ENCODE data around the gene OR4N2. TPM values are rescaled to one million over a fixed set of nuclear protein-coding genes. Genes with fewer than 3 reads are reported as not detected.
"Not testable (repeated sequence)": the region's sequence is repeated elsewhere in the genome, so short reads cannot be mapped to it uniquely, and the experiment has no call there.

Gene OR4N2
- polyA plus RNA-seq, 1 of the 3 experiments (the other 2 are of a cell fraction) = not detected

DNA sequence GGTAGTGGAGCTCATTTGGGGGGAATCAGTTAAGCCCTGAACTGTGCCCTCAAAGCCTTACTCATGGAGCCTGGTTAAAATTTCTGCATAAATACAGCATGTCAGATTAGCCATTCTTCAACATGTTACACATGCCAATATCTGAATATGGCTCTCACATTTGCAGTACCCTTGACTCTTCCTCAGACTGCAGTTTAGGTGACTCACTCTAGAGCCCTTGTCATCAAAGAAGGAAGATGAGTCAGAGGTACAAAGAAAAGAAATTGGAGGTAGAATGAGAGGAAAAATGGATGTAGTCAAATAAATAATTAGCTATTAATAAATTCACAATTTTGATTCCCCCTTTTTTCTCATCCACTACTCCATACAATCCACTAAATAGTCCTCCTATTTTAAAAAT, 47.8 kb downstream of the OR4N2 start:
- no peaks in the 10 kb centered on the region for H3K79me2 ChIP-seq (ENCODE audit: insufficient read depth)
- POLR2A ChIA-PET = no interaction called here
- no peaks in the 10 kb centered on the region for H3K36me3 ChIP-seq (replicated peaks in 1 of 2; ENCODE audit: control insufficient read depth in 1 of 2, insufficient read depth in 2 of 2, low read length in 1 of 2)
- H3K27me3 ChIP-seq (ENCODE audit: insufficient read depth) = no peaks in the 10 kb centered on the region
- no peaks in the 10 kb centered on the region for H3K9me3 ChIP-seq
- no peak overlapping the region for H3K9ac ChIP-seq
- CTCF ChIA-PET = interaction anchor here (1.2 kb wide), 1 partner anchor 27 kb away, joined by 3 read pairs; no protein-coding TSS in a partner anchor
- no peaks in the 10 kb centered on the region for H3F3A ChIP-seq (replicated peaks; ENCODE audit: insufficient read depth)
- H3K4me2 ChIP-seq = no peak overlapping the region
- H2AFZ ChIP-seq (ENCODE audit: low read depth) = no peak overlapping the region
- no peak overlapping the region for H3K4me3 ChIP-seq (ENCODE audit: low read depth in 2 of 2, low read length in 1 of 2)
- TF ChIP-seq TEAD4 (IDR thresholded peaks at IDR 0.05; ENCODE audit: borderline replicate concordance, insufficient read depth) (no peak), RFX5 (IDR thresholded peaks at IDR 0.05; ENCODE audit: low read length) (no peak), MEF2A (IDR thresholded peaks at IDR 0.05; ENCODE audit: borderline replicate concordance, low read depth) (no peak), NRF1 (IDR thresholded peaks at IDR 0.05; ENCODE audit: low read depth, low read length) (no peak), GABPA (IDR thresholded peaks at IDR 0.05; ENCODE audit: low read depth) (no peak), FOXJ3 (CRISPR knock-in tag; IDR thresholded peaks at IDR 0.05) (no peak), TCF12 (IDR thresholded peaks at IDR 0.05) (no peak), FOSL2 (IDR thresholded peaks at IDR 0.05; ENCODE audit: borderline replicate concordance, low read depth) (no peak), POLR2AphosphoS5 (IDR thresholded peaks at IDR 0.05; ENCODE audit: low read depth, low read length) (no peak), SIN3A (IDR thresholded peaks at IDR 0.05; ENCODE audit: borderline replicate concordance, low read depth, low read length) (no peak), EP300 (IDR thresholded peaks at IDR 0.05; ENCODE audit: borderline replicate concordance in 1 of 2, low read depth in 1 of 2, low read length in 1 of 2) (no peak), NFIC (IDR thresholded peaks at IDR 0.05; ENCODE audit: borderline replicate concordance) (no peak)
- TF ChIP-seq, protein P1, sequence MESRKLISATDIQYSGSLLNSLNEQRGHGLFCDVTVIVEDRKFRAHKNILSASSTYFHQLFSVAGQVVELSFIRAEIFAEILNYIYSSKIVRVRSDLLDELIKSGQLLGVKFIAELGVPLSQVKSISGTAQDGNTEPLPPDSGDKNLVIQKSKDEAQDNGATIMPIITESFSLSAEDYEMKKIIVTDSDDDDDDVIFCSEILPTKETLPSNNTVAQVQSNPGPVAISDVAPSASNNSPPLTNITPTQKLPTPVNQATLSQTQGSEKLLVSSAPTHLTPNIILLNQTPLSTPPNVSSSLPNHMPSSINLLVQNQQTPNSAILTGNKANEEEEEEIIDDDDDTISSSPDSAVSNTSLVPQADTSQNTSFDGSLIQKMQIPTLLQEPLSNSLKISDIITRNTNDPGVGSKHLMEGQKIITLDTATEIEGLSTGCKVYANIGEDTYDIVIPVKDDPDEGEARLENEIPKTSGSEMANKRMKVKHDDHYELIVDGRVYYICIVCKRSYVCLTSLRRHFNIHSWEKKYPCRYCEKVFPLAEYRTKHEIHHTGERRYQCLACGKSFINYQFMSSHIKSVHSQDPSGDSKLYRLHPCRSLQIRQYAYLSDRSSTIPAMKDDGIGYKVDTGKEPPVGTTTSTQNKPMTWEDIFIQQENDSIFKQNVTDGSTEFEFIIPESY (IDR thresholded peaks at IDR 0.05; ENCODE audit: borderline replicate concordance, low read depth) = no peak
- TF ChIP-seq, protein P2, sequence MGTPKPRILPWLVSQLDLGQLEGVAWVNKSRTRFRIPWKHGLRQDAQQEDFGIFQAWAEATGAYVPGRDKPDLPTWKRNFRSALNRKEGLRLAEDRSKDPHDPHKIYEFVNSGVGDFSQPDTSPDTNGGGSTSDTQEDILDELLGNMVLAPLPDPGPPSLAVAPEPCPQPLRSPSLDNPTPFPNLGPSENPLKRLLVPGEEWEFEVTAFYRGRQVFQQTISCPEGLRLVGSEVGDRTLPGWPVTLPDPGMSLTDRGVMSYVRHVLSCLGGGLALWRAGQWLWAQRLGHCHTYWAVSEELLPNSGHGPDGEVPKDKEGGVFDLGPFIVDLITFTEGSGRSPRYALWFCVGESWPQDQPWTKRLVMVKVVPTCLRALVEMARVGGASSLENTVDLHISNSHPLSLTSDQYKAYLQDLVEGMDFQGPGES (IDR thresholded peaks at IDR 0.05; ENCODE audit: low read depth, low read length) = no peak
- TF ChIP-seq, protein P3, sequence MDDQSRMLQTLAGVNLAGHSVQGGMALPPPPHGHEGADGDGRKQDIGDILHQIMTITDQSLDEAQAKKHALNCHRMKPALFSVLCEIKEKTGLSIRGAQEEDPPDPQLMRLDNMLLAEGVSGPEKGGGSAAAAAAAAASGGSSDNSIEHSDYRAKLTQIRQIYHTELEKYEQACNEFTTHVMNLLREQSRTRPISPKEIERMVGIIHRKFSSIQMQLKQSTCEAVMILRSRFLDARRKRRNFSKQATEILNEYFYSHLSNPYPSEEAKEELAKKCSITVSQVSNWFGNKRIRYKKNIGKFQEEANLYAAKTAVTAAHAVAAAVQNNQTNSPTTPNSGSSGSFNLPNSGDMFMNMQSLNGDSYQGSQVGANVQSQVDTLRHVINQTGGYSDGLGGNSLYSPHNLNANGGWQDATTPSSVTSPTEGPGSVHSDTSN (IDR thresholded peaks at IDR 0.05) = no peak
- TF ChIP-seq, protein P4, sequence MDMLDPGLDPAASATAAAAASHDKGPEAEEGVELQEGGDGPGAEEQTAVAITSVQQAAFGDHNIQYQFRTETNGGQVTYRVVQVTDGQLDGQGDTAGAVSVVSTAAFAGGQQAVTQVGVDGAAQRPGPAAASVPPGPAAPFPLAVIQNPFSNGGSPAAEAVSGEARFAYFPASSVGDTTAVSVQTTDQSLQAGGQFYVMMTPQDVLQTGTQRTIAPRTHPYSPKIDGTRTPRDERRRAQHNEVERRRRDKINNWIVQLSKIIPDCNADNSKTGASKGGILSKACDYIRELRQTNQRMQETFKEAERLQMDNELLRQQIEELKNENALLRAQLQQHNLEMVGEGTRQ (IDR thresholded peaks at IDR 0.05; ENCODE audit: borderline replicate concordance, low read depth, low read length) = no peak
- DNase-seq = no peak
- no peaks in the 10 kb centered on the region for H4K20me1 ChIP-seq (ENCODE audit: insufficient read depth)
- no peaks in the 10 kb centered on the region for H3K9me2 ChIP-seq
- H3K4me1 ChIP-seq (ENCODE audit: control insufficient read depth in 1 of 2, insufficient read depth in 2 of 2, low read depth in 1 of 2, low read length in 1 of 2) = no peaks in the 10 kb centered on the region
- no peak overlapping the region for H3K27ac ChIP-seq (ENCODE audit: low read depth in 2 of 2, low read length in 1 of 2)

DNA sequence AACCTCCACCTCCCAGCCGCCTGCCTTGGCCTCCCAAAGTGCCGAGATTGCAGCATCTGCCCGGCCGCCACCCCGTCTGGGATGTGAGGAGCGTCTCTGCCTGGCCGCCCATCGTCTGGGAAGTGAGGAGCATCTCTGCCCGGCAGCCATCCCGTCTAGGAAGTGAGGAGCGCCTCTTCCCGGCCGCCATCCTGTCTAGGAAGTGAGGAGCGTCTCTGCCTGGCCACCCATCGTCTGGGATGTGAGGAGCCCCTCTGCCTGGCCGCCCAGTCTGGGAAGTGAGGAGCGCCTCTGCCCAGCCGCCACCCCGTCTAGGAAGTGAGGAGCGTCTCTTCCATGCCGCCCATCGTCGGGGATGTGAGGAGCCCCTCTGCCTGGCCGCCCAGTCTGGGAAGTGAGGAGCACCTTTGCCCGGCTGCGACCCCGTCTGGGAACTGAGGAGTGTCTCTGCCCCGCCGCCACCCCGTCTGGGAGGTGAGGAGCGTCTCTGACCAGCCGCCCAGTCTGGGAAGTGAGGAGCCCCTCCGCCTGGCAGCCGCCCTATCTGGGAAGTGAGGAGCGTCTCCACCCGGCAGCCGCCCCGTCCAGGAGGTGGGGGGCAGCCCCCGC, 62.6 kb downstream of the OR4N2 start:
- H3K9me3 ChIP-seq; H3K36me3 ChIP-seq (replicated peaks in 1 of 2; ENCODE audit: control insufficient read depth in 1 of 2, insufficient read depth in 2 of 2, low read length in 1 of 2); H3K27ac ChIP-seq (ENCODE audit: low read depth in 2 of 2, low read length in 1 of 2); H3K79me2 ChIP-seq (ENCODE audit: insufficient read depth); H3K9ac ChIP-seq; H3K4me2 ChIP-seq; H3F3A ChIP-seq (replicated peaks; ENCODE audit: insufficient read depth); POLR2A ChIA-PET; H3K9me2 ChIP-seq; DNase-seq; H3K4me1 ChIP-seq (ENCODE audit: control insufficient read depth in 1 of 2, insufficient read depth in 2 of 2, low read depth in 1 of 2, low read length in 1 of 2); CTCF ChIA-PET; H4K20me1 ChIP-seq (ENCODE audit: insufficient read depth); H3K4me3 ChIP-seq (ENCODE audit: low read depth in 2 of 2, low read length in 1 of 2); H2AFZ ChIP-seq (ENCODE audit: low read depth): not testable (repeated sequence)
- WGBS (ENCODE audit: low lambda C conversion rate) = 15% methylated on average over 14 of the region's 39 CpGs
- peaks cover 12% of the 10 kb centered on the region; the same call in 1 of the 2 replicates for H3K27me3 ChIP-seq (ENCODE audit: insufficient read depth)
